Fibroblast of lung (primary cell): ENCODE data around the gene RBM23. TPM values are rescaled to one million over a fixed set of nuclear protein-coding genes. Genes with fewer than 3 reads are reported as not detected.

Source experiments
- DNase-seq, 2 donors: peaks; one replicate each; pipeline versions ENCODE4 v3.0.0 to v3.0.0-alpha.2; 2010; ENCODE audit warnings: low read depth in 2 of 2
- H2AFZ ChIP-seq: 2 replicates; pipeline ENCODE4 v1.5.1; 2012; ENCODE audit warnings: low read length, control low read depth, inconsistent platforms
- H3K27ac ChIP-seq: 2 replicates; pipeline ENCODE4 v1.5.1; 2011; ENCODE audit warnings: low read length, control low read depth; ENCODE audit not compliant: insufficient read depth
- H3K27me3 ChIP-seq: 2 replicates; pipeline ENCODE4 v1.5.1; 2011; ENCODE audit warnings: mild to moderate bottlenecking, low read length; ENCODE audit not compliant: control insufficient read depth, insufficient read depth
- H3K36me3 ChIP-seq: 2 replicates; pipeline ENCODE4 v1.5.1; 2011; ENCODE audit warnings: low read length; ENCODE audit not compliant: control insufficient read depth, insufficient read depth
- H3K4me1 ChIP-seq: 2 replicates; pipeline ENCODE4 v1.5.1; 2011; ENCODE audit warnings: low read length; ENCODE audit not compliant: control insufficient read depth, insufficient read depth; ENCODE audit errors: extremely low read depth
- H3K4me2 ChIP-seq: 2 replicates; pipeline ENCODE4 v1.5.1; 2011; ENCODE audit warnings: low read length, control low read depth; ENCODE audit not compliant: insufficient read depth; ENCODE audit errors: extremely low read depth
- H3K4me3 ChIP-seq, 4 experiments: fragments of 200-600 bp in 1 of 4; sonication (generic) in 1 of 4; replicated peaks in 1 of 4; 2 replicates each; pipeline ENCODE4 v1.5.1; 2011 to 2016; ENCODE audit warnings: low read length in 4 of 4, low read depth in 3 of 4, mild to moderate bottlenecking in 3 of 4, control low read depth in 2 of 4, inconsistent platforms in 1 of 4, mixed read lengths in 1 of 4; ENCODE audit not compliant: insufficient read depth in 1 of 4; ENCODE audit errors: control extremely low read depth in 1 of 4
- H3K79me2 ChIP-seq: 2 replicates; pipeline ENCODE4 v1.5.1; 2012; ENCODE audit warnings: mild to moderate bottlenecking, low read length, inconsistent platforms; ENCODE audit not compliant: control insufficient read depth, insufficient read depth
- H3K9ac ChIP-seq: 2 replicates; pipeline ENCODE4 v1.5.1; 2011; ENCODE audit warnings: mild to moderate bottlenecking, low read length, control low read depth; ENCODE audit not compliant: insufficient read depth
- H3K9me3 ChIP-seq: 2 replicates; pipeline ENCODE4 v1.5.1; 2012; ENCODE audit warnings: low read depth, low read length; ENCODE audit not compliant: control insufficient read depth, insufficient read depth
- H4K20me1 ChIP-seq: 2 replicates; pipeline ENCODE4 v1.5.1; 2011; ENCODE audit warnings: low read length; ENCODE audit not compliant: control insufficient read depth, insufficient read depth; ENCODE audit errors: extremely low read depth
- CTCF ChIP-seq, 2 donors: IDR thresholded peaks in 1 of 2; conservative IDR thresholded peaks in 1 of 2; 1 replicate in 1 of 2; 2 replicates in 1 of 2; pipeline ENCODE4 v1.5.1; 2011 to 2012; ENCODE audit warnings: low read length in 2 of 2, control low read depth in 1 of 2, inconsistent platforms in 1 of 2, low read depth in 1 of 2, mild to moderate bottlenecking in 1 of 2
- EZH2 ChIP-seq: IDR thresholded peaks from 2 replicates; pipeline ENCODE4 v1.5.1; 2012; ENCODE audit warnings: low read length, control low read depth, mild to moderate bottlenecking; ENCODE audit errors: missing control alignments
- polyA plus RNA-seq, 2 donors: library from polyadenylated mRNA; depleted of rRNA in 1 of 2; stranded (reverse) in 1 of 2; unstranded in 1 of 2; fragments of >200 nt; gene quantifications; 2 replicates each; pipeline ENCODE4 v1.2.1, GENCODE V29; 2011 to 2012; ENCODE audit warnings: missing spikeins in 1 of 2
- total RNA-seq: library from RNA; depleted of rRNA; stranded (reverse); fragments of >200 nt; gene quantifications from 2 replicates; pipeline ENCODE4 v1.2.1, GENCODE V29; 2014

Gene RBM23
- total and polyA plus RNA-seq, 2 donors (not counting 1 experiment from before 2014, with no cell fraction given) = 51.0 to 85.3 TPM

DNA sequence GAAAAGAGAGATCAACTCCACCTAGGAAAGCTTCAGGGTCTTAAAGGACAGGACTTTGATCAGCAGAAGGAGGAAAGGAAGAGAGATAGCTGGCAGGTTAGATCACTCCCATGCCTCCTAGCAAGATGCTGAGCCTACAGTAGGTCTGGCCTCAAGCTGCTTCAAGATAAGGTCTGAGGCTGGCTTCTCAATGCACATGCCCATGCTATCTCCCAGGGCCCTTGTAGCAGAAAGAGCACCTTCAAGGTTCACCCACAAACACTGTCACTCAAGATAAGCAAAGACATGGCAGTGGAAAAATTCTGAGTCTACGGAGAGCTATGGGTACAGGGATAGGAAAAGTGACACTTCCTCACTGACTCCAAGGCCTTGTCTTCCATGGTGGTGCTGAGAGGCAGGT is 21.6 kb downstream of the RBM23 start:
- Histone ChIP-seq H4K20me1 (no peaks in the 10 kb centered on the region), H3K9me3 (no peaks in the 10 kb centered on the region), H3K27ac (no peak overlapping the region), H3K79me2 (no peaks in the 10 kb centered on the region), H2AFZ (no peak overlapping the region), H3K36me3 (peaks cover 9% of the 10 kb centered on the region), H3K4me1 (peaks cover 10% of the 10 kb centered on the region), H3K9ac (no peak overlapping the region), H3K4me2 (no peak overlapping the region), H3K27me3 (no peaks in the 10 kb centered on the region), H3K4me3 (no peak overlapping the region)
- no peak for DNase-seq
- TF ChIP-seq EZH2 (no peak), CTCF (conservative IDR thresholded peaks at IDR 0.05 in 1 of 2, IDR thresholded peaks at IDR 0.05 in 1 of 2; ENCODE audit: low read depth in 1 of 2, low read length in 2 of 2) (no peak)

GRCh38 chr14:22896760-22897159 is 22.2 kb downstream of the RBM23 start:
- H3K4me3 ChIP-seq = no peak overlapping the region
- no peak overlapping the region for H3K27ac ChIP-seq
- no peak overlapping the region for H2AFZ ChIP-seq
- H3K9me3 ChIP-seq = no peaks in the 10 kb centered on the region
- peaks cover 10% of the 10 kb centered on the region for H3K4me1 ChIP-seq
- DNase-seq = no peak
- no peak for TF ChIP-seq CTCF (conservative IDR thresholded peaks at IDR 0.05 in 1 of 2, IDR thresholded peaks at IDR 0.05 in 1 of 2; ENCODE audit: low read depth in 1 of 2, low read length in 2 of 2)
- no peak for TF ChIP-seq EZH2
- H3K79me2 ChIP-seq = no peaks in the 10 kb centered on the region
- no peak overlapping the region for H3K4me2 ChIP-seq
- peaks cover 5% of the 10 kb centered on the region for H3K36me3 ChIP-seq
- H3K27me3 ChIP-seq = no peaks in the 10 kb centered on the region
- no peak overlapping the region for H3K9ac ChIP-seq
- H4K20me1 ChIP-seq = no peaks in the 10 kb centered on the region

- no peak for DNase-seq
- Histone ChIP-seq H3K27ac (no peak overlapping the region), H3K4me2 (no peak overlapping the region), H4K20me1 (no peaks in the 10 kb centered on the region), H3K4me1 (peaks cover 10% of the 10 kb centered on the region), H2AFZ (no peak overlapping the region), H3K36me3 (peaks cover 1% of the 10 kb centered on the region), H3K4me3 (no peak overlapping the region), H3K27me3 (no peaks in the 10 kb centered on the region), H3K9ac (no peak overlapping the region), H3K79me2 (no peaks in the 10 kb centered on the region), H3K9me3 (no peaks in the 10 kb centered on the region)
- no peak for TF ChIP-seq EZH2
- TF ChIP-seq CTCF (conservative IDR thresholded peaks at IDR 0.05 in 1 of 2, IDR thresholded peaks at IDR 0.05 in 1 of 2; ENCODE audit: low read depth in 1 of 2, low read length in 2 of 2) = no peak
Measured at GRCh38 chr14:22896356-22896755, 22.6 kb downstream of the RBM23 start.
